ENCODE data around the gene ATF3.
"Not testable (repeated sequence)": the region's sequence is repeated elsewhere in the genome, so short reads cannot be mapped to it uniquely, and the experiment has no call there.

The ATF3 gene

DNA sequence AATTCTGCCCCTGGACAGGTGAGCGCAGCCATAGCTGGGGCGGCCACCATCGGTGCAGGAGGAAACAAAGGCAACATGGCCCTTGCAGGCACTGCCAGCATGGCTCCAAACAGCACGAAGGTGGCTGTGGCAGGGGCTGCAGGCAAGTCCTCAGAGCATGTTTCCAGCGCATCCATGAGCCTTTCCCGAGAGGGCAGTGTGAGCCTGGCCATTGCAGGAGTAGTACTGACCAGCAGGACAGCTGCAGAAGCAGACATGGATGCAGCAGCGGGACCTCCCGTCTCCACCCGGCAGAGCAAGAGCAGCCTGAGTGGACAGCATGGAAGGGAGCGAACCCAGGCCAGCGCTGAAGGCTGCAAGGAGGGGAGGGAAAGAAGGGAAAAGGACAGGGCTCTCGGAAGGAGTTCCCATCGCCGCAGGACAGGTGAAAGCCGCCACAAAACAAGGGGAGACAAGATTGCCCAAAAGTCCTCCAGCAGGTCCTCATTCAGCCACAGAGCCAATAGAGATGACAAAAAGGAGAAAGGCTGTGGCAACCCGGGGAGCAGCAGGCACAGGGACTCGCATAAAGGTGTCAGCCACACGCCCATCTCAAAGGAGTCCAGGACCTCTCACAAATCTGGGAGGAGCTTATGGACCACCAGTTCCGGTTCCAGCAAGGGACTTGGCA, 17.4 kb downstream of the ATF3 start:
- Mint-ChIP-seq H3K9me3 (no peaks in the 10 kb centered on the region), H3K4me3 (no peak overlapping the region), H3K4me1 (peaks cover 15% of the 10 kb centered on the region), H3K36me3 (peaks cover 8% of the 10 kb centered on the region), H3K27ac (no peak overlapping the region), H3K27me3 (peaks cover 2% of the 10 kb centered on the region)

DNA sequence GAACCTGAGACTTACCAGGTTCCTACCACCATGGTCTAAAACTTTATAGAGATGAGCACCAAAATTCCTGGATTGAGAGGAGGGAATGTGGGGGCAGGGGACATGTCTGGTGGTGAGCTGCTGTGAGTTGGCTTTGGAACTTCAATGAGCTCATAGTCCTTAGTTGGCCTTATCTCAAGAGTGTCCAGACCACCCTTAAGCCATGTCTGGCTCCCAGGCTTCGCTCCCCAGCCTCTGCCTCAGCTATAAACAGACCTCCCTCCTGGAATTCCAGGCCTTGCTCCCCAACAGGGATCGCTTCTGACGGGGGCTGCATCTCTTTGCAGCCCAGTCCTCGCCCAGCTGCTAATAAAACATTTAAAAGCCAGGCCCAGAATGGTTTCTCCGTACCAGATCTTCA, 19.5 kb downstream of the ATF3 start:
- H3K27me3 Mint-ChIP-seq = peaks cover 2% of the 10 kb centered on the region
- H3K9me3 Mint-ChIP-seq = no peaks in the 10 kb centered on the region
- no peaks in the 10 kb centered on the region for H3K4me1 Mint-ChIP-seq
- H3K4me3 Mint-ChIP-seq = no peak overlapping the region
- H3K36me3 Mint-ChIP-seq = no peaks in the 10 kb centered on the region
- no peak overlapping the region for H3K27ac Mint-ChIP-seq

- no peaks in the 10 kb centered on the region for H3K9me3 Mint-ChIP-seq
- no peaks in the 10 kb centered on the region for H3K4me1 Mint-ChIP-seq
- no peaks in the 10 kb centered on the region for H3K36me3 Mint-ChIP-seq
- H3K27me3 Mint-ChIP-seq = peaks cover 2% of the 10 kb centered on the region
- no peak overlapping the region for H3K4me3 Mint-ChIP-seq
- H3K27ac Mint-ChIP-seq = no peak overlapping the region
These were observed 20.4 kb downstream of the ATF3 start for GRCh38 chr1:212628813-212629415.

DNA sequence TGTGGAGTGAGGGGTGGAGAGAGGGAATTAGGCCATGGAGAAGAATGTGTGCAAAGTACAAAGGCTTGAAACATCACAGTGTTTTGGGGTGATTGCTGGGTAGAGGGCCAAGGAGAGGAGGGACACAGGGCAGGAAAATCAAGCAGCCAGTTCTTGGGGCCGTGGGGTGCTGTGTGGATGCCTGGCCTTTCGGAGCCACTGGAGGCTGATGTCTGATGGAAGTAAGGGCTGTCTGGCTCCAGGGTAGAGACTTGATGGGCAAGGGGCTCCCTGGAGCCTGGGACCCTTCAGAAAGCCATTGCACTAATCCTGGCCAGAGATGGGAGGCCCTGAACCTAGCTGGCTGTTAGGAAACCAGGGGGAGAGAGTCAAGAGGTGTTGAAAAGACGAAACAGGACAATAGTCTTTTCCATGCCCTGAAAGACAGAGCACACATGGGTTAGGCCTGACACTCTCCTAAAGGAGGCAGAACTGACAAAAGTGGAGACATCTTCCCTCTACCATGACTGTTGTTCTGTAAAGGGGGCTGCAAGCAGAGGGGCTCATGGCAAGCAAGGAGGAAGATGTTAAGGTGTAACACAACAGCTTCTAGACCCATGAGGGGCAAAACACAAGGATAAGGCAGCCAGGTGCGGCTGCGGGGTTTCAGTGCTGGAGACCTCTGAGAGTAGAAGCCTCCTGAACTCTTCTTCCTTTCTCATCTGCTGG, 21.0 kb downstream of the ATF3 start:
- Mint-ChIP-seq H3K4me3 (no peak overlapping the region), H3K36me3 (peaks cover 1% of the 10 kb centered on the region), H3K27me3 (no peaks in the 10 kb centered on the region), H3K9me3 (no peaks in the 10 kb centered on the region), H3K4me1 (no peaks in the 10 kb centered on the region), H3K27ac (no peak overlapping the region)

DNA sequence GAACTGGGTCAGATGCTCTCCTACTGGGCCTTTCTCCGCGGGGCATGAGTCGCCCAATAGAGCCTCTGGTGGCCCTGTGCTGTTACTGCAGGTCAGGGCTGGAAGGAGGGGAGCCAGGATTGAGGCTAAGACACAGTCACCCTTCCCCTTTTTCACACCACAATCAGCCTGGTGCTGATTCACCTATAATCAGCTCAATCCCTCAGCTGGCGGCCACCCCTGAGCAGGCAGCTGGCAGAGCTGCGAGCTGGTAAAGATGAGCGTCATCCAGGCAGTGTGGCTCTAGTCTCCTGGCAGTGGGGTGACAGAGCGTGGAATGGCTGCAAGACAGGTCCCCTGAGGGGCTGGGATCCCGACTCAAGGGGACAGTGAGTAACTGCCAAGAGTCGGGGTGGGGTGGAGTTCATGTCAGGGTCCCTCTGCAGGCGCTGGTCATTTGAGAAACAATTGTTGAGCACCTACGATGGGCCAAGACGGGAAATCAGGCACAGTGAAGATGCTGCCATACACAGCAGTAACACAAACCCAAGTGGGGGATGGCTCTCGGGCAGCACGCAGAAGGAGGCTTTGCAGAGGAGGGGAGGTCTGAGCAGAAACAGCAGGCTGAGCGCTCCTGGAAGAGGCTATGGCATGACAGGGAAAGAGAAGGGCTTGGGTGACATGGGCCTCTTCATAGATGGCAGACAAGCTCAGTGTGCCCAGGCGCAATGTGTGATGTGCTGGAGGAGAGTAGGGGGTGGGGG, 21.8 kb downstream of the ATF3 start:
- peaks cover 7% of the 10 kb centered on the region for H3K4me1 Mint-ChIP-seq
- no peaks in the 10 kb centered on the region for H3K9me3 Mint-ChIP-seq

GRCh38 chr1:212633161-212633560, 24.6 kb downstream of the ATF3 start:
- Mint-ChIP-seq H3K4me1 (peaks cover 28% of the 10 kb centered on the region), H3K4me3 (no peak overlapping the region), H3K36me3 (peaks cover 4% of the 10 kb centered on the region), H3K27ac (no peak overlapping the region), H3K27me3 (no peaks in the 10 kb centered on the region), H3K9me3 (no peaks in the 10 kb centered on the region)

More for the DNA sequence above, 21.8 kb downstream of the ATF3 start:
- Mint-ChIP-seq H3K36me3 (peaks cover 4% of the 10 kb centered on the region), H3K27ac (no peak overlapping the region), H3K4me3 (no peak overlapping the region), H3K27me3 (no peaks in the 10 kb centered on the region)

- H3K27me3 Mint-ChIP-seq = no peaks in the 10 kb centered on the region
- no peaks in the 10 kb centered on the region for H3K9me3 Mint-ChIP-seq
- H3K4me3 Mint-ChIP-seq = no peak overlapping the region
- no peak overlapping the region for H3K27ac Mint-ChIP-seq
- H3K4me1 Mint-ChIP-seq = peaks cover 30% of the 10 kb centered on the region
- peaks cover 4% of the 10 kb centered on the region for H3K36me3 Mint-ChIP-seq
These were observed 25.7 kb downstream of the ATF3 start for GRCh38 chr1:212634252-212634651.

- H3K4me3 Mint-ChIP-seq = no peak overlapping the region
- H3K36me3 Mint-ChIP-seq = peaks cover 4% of the 10 kb centered on the region
- peaks cover 30% of the 10 kb centered on the region for H3K4me1 Mint-ChIP-seq
- H3K27ac Mint-ChIP-seq = peak overlapping the region; percentile 36
- H3K9me3 Mint-ChIP-seq = no peaks in the 10 kb centered on the region
- peaks cover 1% of the 10 kb centered on the region for H3K27me3 Mint-ChIP-seq
These were observed 26.6 kb downstream of the ATF3 start for GRCh38 chr1:212635141-212635631.

- Mint-ChIP-seq H3K4me1 (peaks cover 30% of the 10 kb centered on the region), H3K27me3 (peaks cover 5% of the 10 kb centered on the region), H3K9me3 (peaks cover 7% of the 10 kb centered on the region), H3K27ac (no peak overlapping the region), H3K4me3 (no peak overlapping the region), H3K36me3 (peaks cover 7% of the 10 kb centered on the region)
These were observed 29.3 kb downstream of the ATF3 start for GRCh38 chr1:212637902-212638301.

DNA sequence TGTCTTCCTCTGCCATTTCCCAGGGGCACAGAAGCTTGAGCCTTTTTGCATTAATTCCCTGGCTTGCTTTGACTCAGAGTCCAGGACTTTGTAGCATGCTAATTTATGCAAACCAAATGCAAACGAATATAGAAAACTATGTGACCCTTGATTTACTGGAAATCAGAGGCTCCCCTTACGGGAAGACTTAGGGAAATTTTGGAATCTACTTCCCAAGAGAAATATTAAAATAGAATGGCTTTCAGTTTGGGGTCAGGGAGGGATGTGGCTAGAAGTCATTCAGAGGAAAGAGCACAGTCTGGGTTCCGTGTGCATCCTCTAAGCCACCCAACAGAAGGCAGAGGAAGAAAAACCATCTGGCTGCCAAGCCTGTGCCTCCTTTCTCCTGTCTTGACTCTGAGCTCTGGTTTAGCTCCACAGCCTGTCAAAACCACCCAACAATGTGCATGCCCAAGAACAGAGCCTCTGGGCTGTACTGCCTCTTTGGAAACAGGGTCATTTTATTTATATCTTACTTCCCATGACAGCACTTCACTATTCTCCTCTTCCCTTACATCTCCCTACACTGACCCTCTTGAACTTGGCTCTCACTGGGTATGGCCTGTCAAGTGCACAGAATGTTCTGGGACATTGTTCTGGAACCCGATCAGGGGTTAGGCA, 30.1 kb downstream of the ATF3 start:
- H3K27me3 Mint-ChIP-seq = peaks cover 5% of the 10 kb centered on the region
- H3K36me3 Mint-ChIP-seq = peaks cover 7% of the 10 kb centered on the region
- H3K4me3 Mint-ChIP-seq = no peak overlapping the region
- peaks cover 7% of the 10 kb centered on the region for H3K9me3 Mint-ChIP-seq
- no peak overlapping the region for H3K27ac Mint-ChIP-seq
- peaks cover 30% of the 10 kb centered on the region for H3K4me1 Mint-ChIP-seq

DNA sequence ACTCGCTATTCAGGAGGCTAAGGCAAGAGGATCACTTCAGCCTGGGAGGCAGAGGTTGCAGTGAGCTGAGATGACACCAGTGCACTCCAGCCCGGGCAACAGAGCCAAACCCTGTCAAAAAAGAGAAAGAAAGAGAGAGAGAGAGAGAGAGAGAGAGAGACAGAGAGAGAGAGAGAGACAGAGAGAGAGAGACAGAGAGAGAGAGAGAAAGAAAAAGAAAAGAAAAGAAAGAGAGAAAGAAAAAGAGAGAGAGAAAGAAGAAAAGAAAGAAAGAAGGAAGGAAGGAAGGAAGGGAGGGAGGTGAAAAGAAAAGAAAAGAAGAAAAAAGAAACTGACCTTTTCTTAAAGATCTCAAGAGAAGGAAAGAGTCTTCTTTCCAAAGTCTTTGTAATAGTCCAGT, 31.0 kb downstream of the ATF3 start:
- H3K4me1 Mint-ChIP-seq = peaks cover 30% of the 10 kb centered on the region
- not testable (repeated sequence) for H3K27me3 Mint-ChIP-seq

GRCh38 chr1:212640223-212640878, 31.8 kb downstream of the ATF3 start:
- peaks cover 4% of the 10 kb centered on the region for H3K36me3 Mint-ChIP-seq
- no peak overlapping the region for H3K4me3 Mint-ChIP-seq
- no peak overlapping the region for H3K27ac Mint-ChIP-seq
- H3K9me3 Mint-ChIP-seq = peaks cover 7% of the 10 kb centered on the region
- H3K4me1 Mint-ChIP-seq = peaks cover 23% of the 10 kb centered on the region
- peaks cover 5% of the 10 kb centered on the region for H3K27me3 Mint-ChIP-seq

More for the DNA sequence above, 31.0 kb downstream of the ATF3 start:
- not testable (repeated sequence) for H3K27ac Mint-ChIP-seq, H3K4me3 Mint-ChIP-seq, H3K36me3 Mint-ChIP-seq, H3K9me3 Mint-ChIP-seq

DNA sequence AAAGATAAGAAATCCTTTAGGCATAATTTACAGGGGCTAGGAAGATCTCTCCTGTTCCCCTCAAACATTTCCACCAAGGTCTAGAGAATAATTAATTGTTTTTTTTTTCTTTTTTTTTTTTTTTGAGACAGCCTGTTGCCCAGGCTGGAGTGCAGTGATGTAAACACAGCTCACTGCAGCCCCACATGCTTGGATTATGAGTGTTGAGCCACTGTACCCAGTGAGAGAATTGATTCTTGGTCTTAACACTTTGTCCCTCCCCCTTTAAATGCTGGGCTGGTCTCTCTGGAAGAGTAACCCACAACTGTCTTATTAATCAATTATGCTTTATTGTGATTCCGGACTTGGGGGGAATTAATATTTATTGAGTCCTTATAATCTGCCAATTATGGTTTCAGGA, 33.4 kb downstream of the ATF3 start:
- Mint-ChIP-seq H3K4me3 (no peak overlapping the region), H3K9me3 (peaks cover 7% of the 10 kb centered on the region), H3K27ac (no peak overlapping the region), H3K27me3 (peaks cover 5% of the 10 kb centered on the region), H3K36me3 (peaks cover 4% of the 10 kb centered on the region), H3K4me1 (peaks cover 6% of the 10 kb centered on the region)

GRCh38 chr1:212643877-212644276, 35.3 kb downstream of the ATF3 start:
- Mint-ChIP-seq H3K27ac (no peak overlapping the region), H3K9me3 (peaks cover 7% of the 10 kb centered on the region), H3K27me3 (peaks cover 5% of the 10 kb centered on the region)

More at GRCh38 chr1:212643877-212644276, 35.3 kb downstream of the ATF3 start:
- Mint-ChIP-seq H3K4me1 (no peaks in the 10 kb centered on the region), H3K4me3 (no peak overlapping the region), H3K36me3 (peaks cover 4% of the 10 kb centered on the region)

Data from activated naive CD4-positive, alpha-beta T cell treated with anti-CD3 and anti-CD28 coated beads, Interleukin-2, amount 50 U/mL, for 24 hours (primary cell).